ENCODE measurements around the gene IRAK2.

The IRAK2 gene

GRCh38 chr3:10142707-10143560 is 21.8 kb upstream of the IRAK2 start:
- H3K4me3 ChIP-seq (replicated peaks; ENCODE audit: low read depth, low read length) = peak overlapping the region; percentile 89
- DNase-seq (ENCODE audit: extremely low read depth, insufficient read length) = peak; percentile 41
- TF ChIP-seq CTCF (IDR thresholded peaks at IDR 0.05; ENCODE audit: insufficient read depth, low read length, poor library complexity, severe bottlenecking) = no peak
- no peaks in the 10 kb centered on the region for H3K27me3 ChIP-seq (replicated peaks; ENCODE audit: control insufficient read depth, insufficient read depth, low read length)
- H3K36me3 ChIP-seq (ENCODE audit: control insufficient read depth, insufficient read depth, low read length) = peaks cover 1% of the 10 kb centered on the region

GRCh38 chr3:10145685-10146084 is 19.0 kb upstream of the IRAK2 start:
- H3K36me3 ChIP-seq (ENCODE audit: control insufficient read depth, insufficient read depth, low read length) = peaks cover 7% of the 10 kb centered on the region
- H3K27me3 ChIP-seq (replicated peaks; ENCODE audit: control insufficient read depth, insufficient read depth, low read length) = no peaks in the 10 kb centered on the region
- TF ChIP-seq CTCF (IDR thresholded peaks at IDR 0.05; ENCODE audit: insufficient read depth, low read length, poor library complexity, severe bottlenecking) = no peak
- no peak for DNase-seq (ENCODE audit: extremely low read depth, insufficient read length)
- H3K4me3 ChIP-seq (replicated peaks; ENCODE audit: low read depth, low read length) = no peak overlapping the region

DNA sequence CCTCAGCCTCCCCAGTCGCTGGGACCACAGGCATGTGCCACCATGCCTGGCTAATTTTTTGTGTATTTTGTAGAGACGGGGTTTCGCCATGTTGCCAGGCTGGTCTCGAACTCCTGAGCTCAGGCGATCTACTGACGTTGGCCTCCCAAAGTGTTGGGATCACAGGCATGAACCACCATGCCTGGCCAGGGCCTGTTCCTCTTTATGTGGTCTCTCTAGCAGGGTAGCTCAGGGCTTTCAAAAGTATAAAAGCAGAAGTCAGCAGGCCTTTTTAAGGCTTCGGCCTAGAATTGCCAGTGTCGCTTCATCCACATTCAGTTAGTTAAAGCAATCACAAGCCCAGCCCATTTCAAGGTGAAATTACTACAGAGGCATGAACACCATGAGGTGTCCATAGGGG is 15.5 kb upstream of the IRAK2 start:
- H3K36me3 ChIP-seq (ENCODE audit: control insufficient read depth, insufficient read depth, low read length) = peaks cover 13% of the 10 kb centered on the region
- DNase-seq (ENCODE audit: extremely low read depth, insufficient read length) = no peak

GRCh38 chr3:10150987-10151386 is 13.7 kb upstream of the IRAK2 start:
- no peak for TF ChIP-seq CTCF (IDR thresholded peaks at IDR 0.05; ENCODE audit: insufficient read depth, low read length, poor library complexity, severe bottlenecking)
- H3K36me3 ChIP-seq (ENCODE audit: control insufficient read depth, insufficient read depth, low read length) = peaks cover 14% of the 10 kb centered on the region
- no peaks in the 10 kb centered on the region for H3K27me3 ChIP-seq (replicated peaks; ENCODE audit: control insufficient read depth, insufficient read depth, low read length)
- no peak for DNase-seq (ENCODE audit: extremely low read depth, insufficient read length)
- no peak overlapping the region for H3K4me3 ChIP-seq (replicated peaks; ENCODE audit: low read depth, low read length)

More for the DNA sequence above, 15.5 kb upstream of the IRAK2 start:
- H3K27me3 ChIP-seq (replicated peaks; ENCODE audit: control insufficient read depth, insufficient read depth, low read length) = no peaks in the 10 kb centered on the region
- no peak overlapping the region for H3K4me3 ChIP-seq (replicated peaks; ENCODE audit: low read depth, low read length)
- TF ChIP-seq CTCF (IDR thresholded peaks at IDR 0.05; ENCODE audit: insufficient read depth, low read length, poor library complexity, severe bottlenecking) = no peak

DNA sequence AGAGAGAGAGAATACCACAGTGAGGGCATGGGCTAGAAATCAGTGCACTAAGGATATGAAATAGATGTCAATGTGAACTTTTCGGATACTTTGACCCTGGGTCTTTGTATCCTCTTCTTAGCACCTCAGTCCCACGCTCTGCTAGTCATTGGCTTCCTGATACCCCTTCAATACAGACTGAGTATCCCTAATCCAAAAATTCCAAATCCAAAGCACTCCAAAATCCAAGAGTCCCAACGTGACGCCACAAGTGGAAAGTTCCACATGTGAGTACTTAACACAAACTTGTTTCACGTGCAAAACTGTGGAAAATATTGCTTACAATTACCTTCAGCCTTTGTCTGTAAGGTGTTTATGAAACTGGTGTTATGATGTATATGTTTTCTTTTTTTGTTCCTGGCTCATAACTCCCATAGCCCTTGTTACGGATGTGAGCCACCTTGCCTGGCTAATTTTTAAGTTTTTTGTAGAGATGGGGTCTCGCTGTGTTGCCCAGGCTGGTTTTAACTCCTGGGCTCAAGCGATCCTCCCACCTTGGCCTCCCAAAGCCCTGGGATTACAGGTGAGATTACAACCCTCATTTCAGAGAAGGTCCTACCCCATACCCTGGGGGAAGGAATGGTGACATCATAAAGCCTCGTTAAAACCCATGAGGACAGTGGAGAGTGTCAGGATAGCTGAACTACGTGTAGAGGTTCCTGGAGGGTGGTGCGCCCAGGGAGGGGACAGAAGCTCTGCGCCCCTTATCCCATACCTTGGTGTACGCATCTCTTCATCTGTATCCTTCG is 10.2 kb upstream of the IRAK2 start:
- H3K4me3 ChIP-seq (replicated peaks; ENCODE audit: low read depth, low read length) = no peak overlapping the region
- H3K36me3 ChIP-seq (ENCODE audit: control insufficient read depth, insufficient read depth, low read length) = peaks cover 12% of the 10 kb centered on the region
- no peaks in the 10 kb centered on the region for H3K27me3 ChIP-seq (replicated peaks; ENCODE audit: control insufficient read depth, insufficient read depth, low read length)
- TF ChIP-seq CTCF (IDR thresholded peaks at IDR 0.05; ENCODE audit: insufficient read depth, low read length, poor library complexity, severe bottlenecking) = no peak
- DNase-seq (ENCODE audit: extremely low read depth, insufficient read length) = no peak
